ENCODE data around the gene RNMT.
"Not testable (repeated sequence)": the region's sequence is repeated elsewhere in the genome, so short reads cannot be mapped to it uniquely, and the experiment has no call there.

RNMT gene

GRCh38 chr18:13726232-13726971, at the start of gene RNMT, which contains the start of gene FAM210A:
Gene RNMT (plus strand): TSS chr18:13726673. CDS start chr18:13731518, 4,845 bp downstream.
Gene FAM210A (minus strand): TSS chr18:13726558. CDS start chr18:13682077, 44,481 bp downstream.
- DNase-seq (ENCODE audit: low read depth, low spot score), result peak; percentile 93

GRCh38 chr18:13677350-13677749, 49.1 kb upstream of the RNMT start:
- not testable (repeated sequence) for DNase-seq (ENCODE audit: low read depth, low spot score)

- no peak for DNase-seq (ENCODE audit: low read depth, low spot score)
These were observed 45.9 kb upstream of the RNMT start for GRCh38 chr18:13680612-13681011.

GRCh38 chr18:13681701-13682100, 44.8 kb upstream of the RNMT start:
- DNase-seq (ENCODE audit: low read depth, low spot score), result no peak

- no peak for DNase-seq (ENCODE audit: low read depth, low spot score)
These were observed 41.9 kb upstream of the RNMT start for GRCh38 chr18:13684546-13684945.

GRCh38 chr18:13688191-13689136, 38.0 kb upstream of the RNMT start:
- DNase-seq (ENCODE audit: low read depth, low spot score), result no peak

GRCh38 chr18:13690060-13690459, 36.4 kb upstream of the RNMT start:
- DNase-seq (ENCODE audit: low read depth, low spot score), result not testable (repeated sequence)

- DNase-seq (ENCODE audit: low read depth, low spot score), result not testable (repeated sequence)
These were observed 31.1 kb upstream of the RNMT start for GRCh38 chr18:13695337-13695736.

GRCh38 chr18:13696961-13697360, 29.5 kb upstream of the RNMT start:
- no peak for DNase-seq (ENCODE audit: low read depth, low spot score)

- no peak for DNase-seq (ENCODE audit: low read depth, low spot score)
These were observed 26.3 kb upstream of the RNMT start for GRCh38 chr18:13700153-13700552.

GRCh38 chr18:13703899-13704298, 22.6 kb upstream of the RNMT start:
- DNase-seq (ENCODE audit: low read depth, low spot score), result no peak

GRCh38 chr18:13710414-13710831, 16.1 kb upstream of the RNMT start:
- DNase-seq (ENCODE audit: low read depth, low spot score), result no peak

GRCh38 chr18:13712400-13713131, 13.9 kb upstream of the RNMT start:
- DNase-seq (ENCODE audit: low read depth, low spot score), result no peak

GRCh38 chr18:13713455-13714055, 12.9 kb upstream of the RNMT start:
- DNase-seq (ENCODE audit: low read depth, low spot score), result no peak

- DNase-seq (ENCODE audit: low read depth, low spot score), result no peak
These were observed 11.1 kb upstream of the RNMT start for GRCh38 chr18:13715330-13715729.

GRCh38 chr18:13716916-13717315, 9.6 kb upstream of the RNMT start:
- no peak for DNase-seq (ENCODE audit: low read depth, low spot score)

- DNase-seq (ENCODE audit: low read depth, low spot score), result no peak
These were observed 6.3 kb upstream of the RNMT start for GRCh38 chr18:13720123-13720522.

GRCh38 chr18:13720847-13721246, 5.6 kb upstream of the RNMT start:
- no peak for DNase-seq (ENCODE audit: low read depth, low spot score)

- no peak for DNase-seq (ENCODE audit: low read depth, low spot score)
These were observed 774 bp upstream of the RNMT start for GRCh38 chr18:13725566-13726231.

GRCh38 chr18:13726972-13727331, 479 bp downstream of the RNMT start:
- DNase-seq (ENCODE audit: low read depth, low spot score), result peak; percentile 8

GRCh38 chr18:13730481-13730880, 4.0 kb downstream of the RNMT start:
- no peak for DNase-seq (ENCODE audit: low read depth, low spot score)
